Activated effector memory CD4-positive, alpha-beta T cell treated with Interleukin-2 at 50 U/mL for 16 hours (primary cell): ENCODE measurements around the gene GALNTL6.
"Not testable (repeated sequence)": the region's sequence is repeated elsewhere in the genome, so short reads cannot be mapped to it uniquely, and the experiment has no call there.

ENCODE experiments used
- DNase-seq: peaks from one replicate; pipeline ENCODE4 v3.0.0-alpha.2; 2020

Gene GALNTL6

GRCh38 chr4:172830295-172830764 is 1017.1 kb downstream of the GALNTL6 start:
- no peak for DNase-seq

DNA sequence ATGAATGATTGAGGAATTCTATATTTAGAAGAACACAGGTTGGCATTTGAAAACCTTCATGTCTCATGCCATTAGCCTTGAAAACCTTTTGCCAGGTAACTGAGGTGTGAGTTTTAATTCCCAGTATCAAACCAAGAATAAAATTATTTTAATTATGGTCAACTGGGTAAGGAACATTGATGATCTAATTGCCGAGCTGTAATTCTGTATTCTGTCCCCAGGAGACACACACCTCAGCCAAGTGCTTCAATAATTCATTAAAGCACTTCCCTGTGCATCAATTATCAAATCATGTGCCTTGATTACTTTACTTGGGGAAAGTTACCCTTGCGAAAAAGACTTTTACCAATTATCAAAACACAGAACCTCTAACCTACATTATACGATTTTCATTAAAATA is 1023.5 kb downstream of the GALNTL6 start:
- DNase-seq, result no peak

DNA sequence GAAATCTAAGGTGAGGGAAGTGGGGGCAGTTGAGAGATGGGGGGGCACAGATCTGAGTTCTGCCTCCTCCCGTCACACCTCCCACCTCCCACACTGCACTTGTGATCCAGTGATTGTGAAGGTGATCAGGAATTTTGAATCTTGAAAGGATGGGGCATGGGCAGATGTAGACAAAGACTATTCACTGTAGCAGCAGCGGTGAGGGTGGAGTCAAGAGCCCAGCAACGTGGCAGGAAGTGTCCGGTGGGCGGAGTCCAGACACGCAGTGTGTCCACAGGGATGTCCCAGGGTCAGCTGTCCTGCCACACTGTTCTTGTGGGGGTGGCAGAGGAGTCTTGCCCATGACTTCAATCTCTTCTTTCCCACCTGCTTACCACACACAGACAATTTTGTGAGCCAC is 1024.9 kb downstream of the GALNTL6 start:
- DNase-seq, result no peak

DNA sequence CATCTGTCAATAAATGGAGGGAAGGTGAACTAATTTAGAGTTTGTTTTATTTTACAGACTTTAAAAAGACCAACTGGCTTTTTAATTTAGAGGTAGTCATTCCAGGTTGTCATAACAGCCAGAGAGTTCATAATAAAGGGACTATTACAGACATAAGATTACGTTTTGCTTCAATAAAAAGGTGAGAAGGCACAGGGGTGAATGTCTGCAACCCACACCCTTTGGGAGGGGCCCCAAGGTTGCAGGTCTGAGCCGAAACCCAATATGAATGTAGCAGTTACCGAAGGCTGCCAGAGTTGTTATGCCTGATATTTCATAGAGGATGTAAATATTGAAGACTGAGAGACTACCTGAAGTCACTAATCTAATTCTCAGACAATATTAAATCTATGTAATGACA is 1025.7 kb downstream of the GALNTL6 start:
- DNase-seq, result no peak

DNA sequence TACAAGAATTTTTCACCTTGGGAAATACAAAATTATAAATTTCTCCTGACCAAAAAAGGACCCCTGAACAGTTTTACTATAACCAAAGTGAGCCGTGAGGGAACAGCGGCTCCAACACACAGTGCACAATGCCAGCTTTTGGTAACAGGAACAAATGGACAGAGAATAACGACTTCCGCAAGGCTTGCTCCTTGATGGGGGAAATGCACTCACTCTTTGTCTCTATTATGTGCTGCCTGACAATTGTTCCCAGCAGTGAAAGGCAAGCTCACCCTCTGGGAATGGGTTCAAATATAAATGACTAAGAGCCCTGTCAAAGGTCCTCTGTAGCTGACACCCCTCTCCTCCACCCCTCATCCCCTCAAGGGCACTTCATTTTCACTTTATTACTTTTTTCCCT is 1029.6 kb downstream of the GALNTL6 start:
- no peak for DNase-seq

- DNase-seq, result no peak
Observed at GRCh38 chr4:172843192-172843591, 1030.0 kb downstream of the GALNTL6 start.

- DNase-seq, result no peak
Observed at GRCh38 chr4:172844556-172844955, 1031.4 kb downstream of the GALNTL6 start.

DNA sequence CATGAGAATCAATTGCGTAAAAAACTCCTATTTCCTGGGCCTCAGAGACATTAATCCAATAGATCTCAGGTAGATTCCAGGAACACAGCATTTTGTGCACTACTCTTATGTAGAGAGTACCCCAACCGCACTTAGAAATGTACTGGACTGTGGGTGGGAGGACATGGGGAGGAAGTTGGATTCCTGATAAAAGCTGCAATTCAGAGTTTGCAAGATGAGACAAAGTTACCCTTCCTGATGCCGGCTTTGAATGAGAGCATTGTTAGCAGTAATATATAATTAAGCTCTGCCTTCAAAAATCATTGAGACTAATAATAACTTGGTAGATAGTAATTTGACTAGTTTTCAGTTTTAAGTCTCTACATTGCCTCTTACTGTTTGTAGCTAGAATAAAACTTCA is 1032.1 kb downstream of the GALNTL6 start:
- no peak for DNase-seq

GRCh38 chr4:172850838-172851237 is 1037.6 kb downstream of the GALNTL6 start:
- DNase-seq, result no peak

DNA sequence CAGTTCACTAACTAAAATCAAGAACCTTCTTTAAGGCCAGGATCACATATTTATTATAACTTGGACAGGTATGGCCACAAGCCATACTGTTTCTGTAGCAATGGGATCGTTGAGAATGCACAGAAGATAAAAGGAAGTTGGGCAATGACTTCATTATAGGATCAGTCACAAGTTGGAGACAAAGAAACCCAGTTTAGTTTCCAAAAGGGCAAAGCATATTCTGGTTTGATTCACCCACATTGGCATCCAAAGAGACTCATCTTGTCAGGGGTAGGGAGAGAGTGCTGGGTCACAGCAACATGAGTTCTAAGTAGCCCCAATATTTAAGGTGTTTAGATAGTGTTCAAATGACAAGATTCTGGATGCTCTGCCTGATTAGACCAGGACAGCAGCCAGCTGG is 1038.3 kb downstream of the GALNTL6 start:
- no peak for DNase-seq

- no peak for DNase-seq
Observed at GRCh38 chr4:172857026-172857425, 1043.8 kb downstream of the GALNTL6 start.

DNA sequence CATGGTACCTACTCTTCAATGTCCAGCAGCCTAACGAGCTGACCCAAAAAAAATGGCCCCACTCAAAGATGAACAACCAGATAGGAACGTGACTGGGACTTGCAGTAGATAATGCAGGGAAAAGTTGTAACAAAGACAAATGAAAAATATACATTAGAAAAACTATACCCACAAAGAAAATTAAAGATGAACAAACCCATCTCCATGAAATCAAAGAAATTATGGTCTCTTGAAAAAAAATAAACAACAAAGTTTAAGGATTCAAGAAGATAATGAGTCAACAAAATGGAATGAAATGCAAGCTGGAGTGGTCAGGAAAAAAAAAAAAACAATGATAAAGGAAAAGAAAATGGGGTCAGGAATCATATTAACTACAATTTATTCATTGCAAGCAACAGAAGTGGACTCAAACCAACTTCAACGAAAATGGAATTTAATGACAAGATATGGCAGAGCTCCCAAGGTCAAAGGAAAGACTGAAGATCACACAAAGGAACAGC is 1045.6 kb downstream of the GALNTL6 start:
- no peak for DNase-seq

DNA sequence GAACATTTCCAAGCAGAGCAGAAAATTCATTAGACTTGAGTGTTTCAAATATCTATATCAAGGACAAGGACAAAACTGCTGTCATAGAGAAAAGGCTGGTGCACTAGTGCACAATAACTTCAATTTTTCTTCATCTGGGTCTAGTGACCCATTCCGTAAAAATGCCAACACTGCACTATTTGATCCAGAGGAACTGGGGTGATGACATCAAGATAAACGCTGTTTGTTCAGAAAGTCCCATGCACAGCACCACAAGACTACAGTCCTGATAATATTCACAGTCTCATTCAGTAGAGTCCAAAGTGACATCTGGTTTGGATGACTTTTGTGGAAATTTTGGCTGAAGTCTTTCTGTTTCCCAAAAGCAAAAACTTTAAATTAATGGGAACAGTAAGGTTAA is 1051.9 kb downstream of the GALNTL6 start:
- DNase-seq, result no peak

- DNase-seq, result no peak
Observed at GRCh38 chr4:172865531-172866127, 1052.4 kb downstream of the GALNTL6 start.

GRCh38 chr4:172866421-172866820 is 1053.2 kb downstream of the GALNTL6 start:
- DNase-seq, result no peak

GRCh38 chr4:172867835-172868234 is 1054.6 kb downstream of the GALNTL6 start:
- no peak for DNase-seq

- no peak for DNase-seq
Observed at GRCh38 chr4:172868271-172868670, 1055.1 kb downstream of the GALNTL6 start.

DNA sequence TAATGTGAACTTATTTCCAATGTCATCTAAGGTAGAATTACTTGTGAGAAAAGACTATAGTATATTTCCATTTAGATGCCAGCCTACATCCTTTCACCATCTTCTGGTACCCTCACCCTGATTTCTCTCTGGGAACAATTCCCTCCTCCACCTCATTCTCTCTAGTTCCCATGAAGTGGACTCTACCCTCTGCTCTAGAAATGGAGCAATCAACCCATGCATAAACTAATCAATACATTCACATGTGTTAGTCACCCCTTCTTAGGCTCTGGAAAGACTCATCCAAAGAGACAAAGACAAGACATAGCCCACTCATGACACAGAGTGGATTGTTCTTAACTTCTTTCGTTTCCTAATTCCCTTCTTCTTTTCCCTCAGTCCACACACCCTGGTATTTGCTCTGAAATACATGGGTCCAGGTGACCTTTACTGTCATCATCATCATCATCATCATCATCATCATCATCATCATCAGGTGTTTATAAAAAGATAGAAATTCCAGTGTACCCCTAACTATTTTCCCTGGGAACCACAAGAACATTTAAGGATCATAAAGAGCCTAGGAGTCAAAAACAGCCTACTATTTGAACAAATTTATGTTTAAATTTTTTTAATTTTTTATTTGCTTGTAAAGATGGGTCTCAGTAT is 1056.5 kb downstream of the GALNTL6 start:
- no peak for DNase-seq

DNA sequence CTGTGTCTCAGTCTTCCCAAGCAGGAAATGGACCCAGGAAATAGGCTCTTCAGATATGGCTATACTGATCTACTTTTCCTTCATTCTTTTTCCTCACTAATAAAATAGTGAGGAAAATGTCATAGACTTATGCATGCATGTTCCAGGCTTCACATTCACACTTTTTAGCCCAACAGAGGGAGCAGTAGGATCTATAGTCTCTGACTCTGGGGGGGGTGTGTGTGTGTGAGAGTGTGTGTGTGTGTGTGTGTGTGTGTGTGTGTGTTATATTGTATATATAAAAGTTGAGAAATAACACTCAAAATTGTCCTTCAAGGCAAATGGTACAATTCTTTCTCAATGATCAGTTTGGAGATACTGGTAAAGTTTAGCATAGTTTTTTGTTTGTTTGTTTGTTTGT is 1058.2 kb downstream of the GALNTL6 start:
- no peak for DNase-seq

DNA sequence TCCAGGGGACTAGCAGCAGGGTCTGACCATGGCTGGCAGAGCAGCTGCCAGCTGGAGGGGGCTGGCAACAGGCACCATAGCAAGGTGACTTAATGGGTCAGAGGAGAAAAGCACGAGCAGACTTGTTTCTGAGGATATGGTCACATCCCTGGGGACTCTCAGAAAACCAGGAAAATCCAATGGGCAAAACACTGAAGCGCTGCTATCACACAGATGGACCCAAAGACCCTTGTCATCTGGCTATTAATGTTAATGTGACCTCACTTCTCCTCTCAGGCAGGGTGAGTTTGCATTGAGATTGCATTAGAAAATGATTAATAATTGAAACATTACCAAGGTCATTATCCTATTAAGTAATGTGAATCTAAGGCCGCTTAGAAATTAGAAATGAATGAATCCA is 1061.7 kb downstream of the GALNTL6 start:
- no peak for DNase-seq

DNA sequence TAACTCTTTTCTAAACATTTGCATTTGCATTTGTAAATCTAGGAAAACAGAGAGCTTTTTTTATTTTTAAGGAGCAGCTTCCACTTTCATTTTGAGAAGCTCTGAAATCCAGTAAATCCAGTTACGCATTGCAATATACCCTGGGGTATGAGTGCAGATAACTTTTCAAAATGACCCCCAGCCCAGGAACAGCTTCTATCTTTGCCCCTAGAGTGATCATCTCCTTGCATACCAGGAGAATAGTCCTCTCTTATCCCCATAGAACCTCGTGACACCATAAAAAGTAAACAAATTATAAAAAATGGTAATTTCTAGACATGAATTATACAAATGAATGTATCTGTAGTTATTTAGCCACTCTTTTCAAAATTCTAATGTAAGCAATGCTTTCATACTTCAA is 1063.2 kb downstream of the GALNTL6 start:
- no peak for DNase-seq

DNA sequence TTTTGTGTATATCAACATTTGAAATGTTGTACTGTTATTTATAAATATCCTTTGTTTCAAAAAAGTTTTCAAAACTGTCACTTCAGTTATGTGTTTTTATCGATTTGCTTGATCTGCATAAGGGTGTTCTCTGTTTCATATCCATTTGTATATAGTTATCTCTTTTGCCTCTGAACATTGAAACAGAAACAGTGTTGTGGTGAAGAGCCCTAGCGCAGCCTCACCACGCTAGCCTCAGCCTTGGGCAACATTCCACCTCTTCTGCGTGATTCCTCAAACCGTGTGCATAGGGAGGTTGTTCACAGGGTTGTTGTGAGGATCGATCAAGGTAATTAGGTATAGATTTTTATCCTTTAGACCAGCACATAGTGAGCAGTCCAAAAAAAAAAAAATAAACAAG is 1068.4 kb downstream of the GALNTL6 start:
- no peak for DNase-seq

- DNase-seq, result not testable (repeated sequence)
Observed at GRCh38 chr4:172887358-172887757, 1074.2 kb downstream of the GALNTL6 start.

GRCh38 chr4:172887959-172888358 is 1074.8 kb downstream of the GALNTL6 start:
- no peak for DNase-seq

- no peak for DNase-seq
Observed at GRCh38 chr4:172892300-172892699, 1079.1 kb downstream of the GALNTL6 start.
